Endothelial cell of umbilical vein (primary cell): ENCODE results near the gene USP40. TPM values are rescaled to one million over a fixed set of nuclear protein-coding genes. Genes with fewer than 3 reads are reported as not detected.
A peak's percentile ranks its signal among the peaks of the same experiment; 100 is the strongest.

Source experiments
- BruUV-seq: library from RNA; stranded (reverse); fragments of 400-500 nt; replicated peaks from 2 replicates; lab custom pipeline; 2021; lab: Mats Ljungman, UMichigan
- CTCF ChIA-PET: fragments of 300-600, 350-600 bp; sonication (Branson Sonifier 250); formaldehyde crosslinking; loops from one replicate; lab custom pipeline; 2021; ENCODE audit warnings: antibody characterized with exemption, inconsistent platforms; lab: Charles Lee
- POLR2A ChIA-PET: fragments of 300-600, 350-600 bp; sonication (Branson Sonifier 250); formaldehyde crosslinking; loops from one replicate; lab custom pipeline; 2021; ENCODE audit warnings: antibody characterized with exemption, inconsistent platforms; lab: Charles Lee
- DNase-seq: peaks from one replicate; pipeline ENCODE4 v3.0.0-alpha.2; 2011; ENCODE audit warnings: low read depth, low spot score
- FAIRE-seq: peaks from 2 replicates; lab custom pipeline; 2011; peaks lifted over from hg19 to GRCh38; lab: Jason Lieb, UNC
- H2AFZ ChIP-seq: 2 replicates; pipeline ENCODE4 v1.6.0; 2012; ENCODE audit warnings: low read depth, low read length, control low read depth, inconsistent platforms
- H3K27ac ChIP-seq: 2 replicates; pipeline ENCODE4 v1.5.1; 2011; ENCODE audit warnings: low read depth, mild to moderate bottlenecking, control low read depth, low read length, moderate library complexity; ENCODE audit not compliant: insufficient read depth
- H3K27me3 ChIP-seq, 2 experiments: 2 replicates each; pipeline versions ENCODE4 v1.6.0 to v1.6.1; 2011; ENCODE audit warnings: low read length in 2 of 2, mixed read lengths in 1 of 2; ENCODE audit not compliant: control insufficient read depth in 2 of 2, insufficient read depth in 2 of 2
- H3K36me3 ChIP-seq, 2 experiments: 2 replicates in 1 of 2; 3 replicates in 1 of 2; pipeline ENCODE4 v1.5.1; 2011; ENCODE audit warnings: low read length in 2 of 2, mild to moderate bottlenecking in 1 of 2, moderate library complexity in 1 of 2; ENCODE audit not compliant: control insufficient read depth in 2 of 2, insufficient read depth in 2 of 2; ENCODE audit errors: extremely low read depth in 1 of 2
- H3K4me1 ChIP-seq: 3 replicates; pipeline ENCODE4 v1.5.1; 2011; ENCODE audit warnings: mild to moderate bottlenecking, low read length; ENCODE audit not compliant: control insufficient read depth, insufficient read depth; ENCODE audit errors: extremely low read depth
- H3K4me2 ChIP-seq: 2 replicates; pipeline ENCODE4 v1.6.1; 2011; ENCODE audit warnings: low read length, control low read depth, mixed read lengths; ENCODE audit not compliant: insufficient read depth
- H3K4me3 ChIP-seq, 3 experiments: fragments of 200-600 bp in 1 of 3; sonication (generic), shearing (Covaris generic) in 1 of 3; replicated peaks in 1 of 3; 2 replicates each; pipeline ENCODE4 v1.5.1; 2011 to 2016; ENCODE audit warnings: control low read depth in 3 of 3, low read length in 3 of 3, mild to moderate bottlenecking in 2 of 3, inconsistent platforms in 1 of 3, low read depth in 1 of 3, moderate library complexity in 1 of 3; ENCODE audit not compliant: insufficient read depth in 1 of 3
- H3K79me2 ChIP-seq: 2 replicates; pipeline ENCODE4 v1.6.0; 2012; ENCODE audit warnings: low read length, inconsistent platforms; ENCODE audit not compliant: control insufficient read depth, insufficient read depth
- H3K9ac ChIP-seq: replicated peaks from 2 replicates; pipeline ENCODE3; 2011; ENCODE audit warnings: low read length, control low read depth; ENCODE audit not compliant: insufficient read depth; ENCODE audit errors: extremely low read depth
- H3K9me1 ChIP-seq: replicated peaks from 3 replicates; pipeline ENCODE4 v1.6.0; 2011; ENCODE audit warnings: mild to moderate bottlenecking, low read length; ENCODE audit not compliant: control insufficient read depth, insufficient read depth; ENCODE audit errors: extremely low read depth
- H3K9me3 ChIP-seq: replicated peaks from 2 replicates; pipeline ENCODE4 v1.5.1; 2012; ENCODE audit warnings: low read length, inconsistent platforms; ENCODE audit not compliant: control insufficient read depth, insufficient read depth
- H4K20me1 ChIP-seq: replicated peaks from 2 replicates; pipeline ENCODE3; 2011; ENCODE audit warnings: mild to moderate bottlenecking, low read length; ENCODE audit not compliant: control insufficient read depth, insufficient read depth; ENCODE audit errors: extremely low read depth
- CTCF ChIP-seq, 2 donors: IDR thresholded peaks; 1 replicate in 1 of 2; 2 replicates in 1 of 2; pipeline ENCODE4 v1.5.1; 2011; ENCODE audit warnings: low read length in 2 of 2, mild to moderate bottlenecking in 2 of 2, moderate library complexity in 2 of 2, control low read depth in 1 of 2, inconsistent platforms in 1 of 2, low read depth in 1 of 2; ENCODE audit not compliant: insufficient read depth in 1 of 2; ENCODE audit errors: extremely low read depth in 1 of 2
- FOS ChIP-seq: IDR thresholded peaks from 2 replicates; pipeline ENCODE4 v1.6.1; 2011; ENCODE audit warnings: mild to moderate bottlenecking, low read length, moderate library complexity, borderline replicate concordance; ENCODE audit not compliant: insufficient read depth
- GATA2 ChIP-seq: IDR thresholded peaks from 2 replicates; pipeline ENCODE4 v1.7.0; 2011; ENCODE audit warnings: low read depth, mild to moderate bottlenecking, moderate library complexity, mixed read lengths, low read length; ENCODE audit not compliant: insufficient read length, insufficient read depth
- MYC ChIP-seq: IDR thresholded peaks from one replicate; pipeline ENCODE4 v1.6.1; 2011; ENCODE audit warnings: mild to moderate bottlenecking, low read depth, low read length
- POLR2AphosphoS5 ChIP-seq: IDR thresholded peaks from 2 replicates; pipeline ENCODE4 v1.6.1; 2012; ENCODE audit warnings: low read depth, mild to moderate bottlenecking, control low read depth, low read length, moderate library complexity; ENCODE audit not compliant: insufficient read depth
- dilution Hi-C: fragments of 300-500 bp; cut with MboI; formaldehyde crosslinking; loops from one replicate; pipeline ENCODE4 v1.15.0; 2019; ENCODE audit warnings: low sequenced_read_pairs; ENCODE audit not compliant: extremely low pct_ligation_motif_present
- intact Hi-C: fragments of 100-400 bp; cut with micrococcal nuclease; formaldehyde crosslinking; loops from one replicate; pipeline ENCODE4 v1.10.0; 2022
- polyA plus RNA-seq, 4 experiments: library from polyadenylated mRNA; depleted of rRNA in 3 of 4; stranded (reverse) in 3 of 4; unstranded in 1 of 4; fragments of >200 nt; gene quantifications; 2 replicates each; pipeline versions ENCODE4 v1.2.1 to v1.2.3, GENCODE V29; 2011 to 2012; ENCODE audit warnings: missing spikeins in 1 of 4
- total RNA-seq: library from RNA; stranded (reverse); gene quantifications from 2 replicates; pipeline ENCODE4 v1.2.3, GENCODE V29; 2021

USP40 gene
- total and polyA plus RNA-seq, 2 donors (not counting 3 experiments of a cell fraction or from before 2014, with no cell fraction given): 32.2 to 32.5 TPM

DNA sequence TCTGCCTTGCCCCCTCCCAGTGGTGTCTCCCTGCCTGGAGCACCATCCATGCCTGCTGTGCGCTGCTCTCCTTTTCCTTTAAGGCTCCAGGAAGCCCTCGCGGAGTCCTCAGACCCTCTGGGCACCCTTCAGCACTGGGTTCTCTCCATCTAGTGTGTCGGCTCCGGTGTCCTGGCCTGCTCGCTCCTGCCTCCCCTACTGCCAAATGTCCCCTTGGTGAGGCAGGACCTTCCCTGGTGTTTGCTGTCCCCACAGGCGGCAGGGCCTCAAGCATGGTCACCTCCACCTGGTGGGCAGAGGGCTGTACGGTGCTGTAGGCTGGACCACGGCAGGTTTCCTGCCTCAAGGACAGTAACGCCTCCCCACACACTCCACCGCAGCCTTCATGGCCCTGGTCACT, 122.1 kb downstream of the USP40 start:
- ChIA-PET POLR2A (no interaction called here), CTCF (interaction anchor here (0.7 to 6.3 kb wide), 11 partner anchors 9 to 388 kb away, joined by 3 to 191 read pairs (median 10); partner anchors contain the start of genes DGKD and UGT1A5)
- Histone ChIP-seq H4K20me1 (no peaks in the 10 kb centered on the region), H3K4me2 (no peak overlapping the region), H3K9me1 (no peaks in the 10 kb centered on the region), H2AFZ (no peak overlapping the region), H3K9ac (no peak overlapping the region), H3K36me3 (peaks cover 0 to 10% of the 10 kb centered on the region in 2 experiments), H3K4me1 (no peaks in the 10 kb centered on the region), H3K79me2 (no peaks in the 10 kb centered on the region), H3K27me3 (no peaks in the 10 kb centered on the region), H3K27ac (no peak overlapping the region), H3K9me3 (no peaks in the 10 kb centered on the region), H3K4me3 (no peak overlapping the region)
- intact Hi-C loops: loop anchor here (5.0 to 10.0 kb wide), 2 partner anchors 590 to 837 kb away; no protein-coding TSS in a partner anchor
- FAIRE-seq (no peak), DNase-seq (no peak)
- TF ChIP-seq POLR2AphosphoS5: no peak
- dilution Hi-C loops: no loop called here
- BruUV-seq: no TSS peak

- TF ChIP-seq POLR2AphosphoS5: no peak
- TF ChIP-seq FOS: no peak
- no peak for TF ChIP-seq GATA2
- TF ChIP-seq MYC: no peak
- peak; percentile 75 to 86 for TF ChIP-seq CTCF (IDR thresholded peaks at IDR 0.05; ENCODE audit: extremely low read depth in 1 of 2, insufficient read depth in 1 of 2, low read depth in 1 of 2, low read length in 2 of 2)
- H3K4me2 ChIP-seq: no peak overlapping the region
- no peak overlapping the region for H3K27ac ChIP-seq
- H3K9ac ChIP-seq: no peak overlapping the region
- ChIA-PET POLR2A (no interaction called here), CTCF (interaction anchor here (0.6 to 6.3 kb wide), 48 partner anchors 8 to 686 kb away, joined by 3 to 191 read pairs (median 4); partner anchors contain the start of genes DGKD and UGT1A5)
- no peaks in the 10 kb centered on the region for H3K79me2 ChIP-seq
- intact Hi-C loops: loop anchor here (1.0 to 10.0 kb wide), 5 partner anchors 24 to 836 kb away; no protein-coding TSS in a partner anchor
- dilution Hi-C loops: no loop called here
- no peaks in the 10 kb centered on the region for H3K9me1 ChIP-seq
- peak; percentile 82 for DNase-seq
- peaks cover 0 to 12% of the 10 kb centered on the region in 2 experiments for H3K36me3 ChIP-seq
- BruUV-seq: no TSS peak
- H3K27me3 ChIP-seq: no peaks in the 10 kb centered on the region
- no peaks in the 10 kb centered on the region for H3K4me1 ChIP-seq
- FAIRE-seq: peak; percentile 84
- no peaks in the 10 kb centered on the region for H4K20me1 ChIP-seq
- no peaks in the 10 kb centered on the region for H3K9me3 ChIP-seq
- H3K4me3 ChIP-seq: no peak overlapping the region
- H2AFZ ChIP-seq: no peak overlapping the region
These were observed 122.9 kb downstream of the USP40 start for GRCh38 chr2:233443511-233444183.
